ENCODE measurements around the gene TOMT. TPM values are rescaled to one million over a fixed set of nuclear protein-coding genes. Genes with fewer than 3 reads are reported as not detected.

Gene TOMT
- total and polyA plus RNA-seq, 2 experiments from 2014 or later: not detected

DNA sequence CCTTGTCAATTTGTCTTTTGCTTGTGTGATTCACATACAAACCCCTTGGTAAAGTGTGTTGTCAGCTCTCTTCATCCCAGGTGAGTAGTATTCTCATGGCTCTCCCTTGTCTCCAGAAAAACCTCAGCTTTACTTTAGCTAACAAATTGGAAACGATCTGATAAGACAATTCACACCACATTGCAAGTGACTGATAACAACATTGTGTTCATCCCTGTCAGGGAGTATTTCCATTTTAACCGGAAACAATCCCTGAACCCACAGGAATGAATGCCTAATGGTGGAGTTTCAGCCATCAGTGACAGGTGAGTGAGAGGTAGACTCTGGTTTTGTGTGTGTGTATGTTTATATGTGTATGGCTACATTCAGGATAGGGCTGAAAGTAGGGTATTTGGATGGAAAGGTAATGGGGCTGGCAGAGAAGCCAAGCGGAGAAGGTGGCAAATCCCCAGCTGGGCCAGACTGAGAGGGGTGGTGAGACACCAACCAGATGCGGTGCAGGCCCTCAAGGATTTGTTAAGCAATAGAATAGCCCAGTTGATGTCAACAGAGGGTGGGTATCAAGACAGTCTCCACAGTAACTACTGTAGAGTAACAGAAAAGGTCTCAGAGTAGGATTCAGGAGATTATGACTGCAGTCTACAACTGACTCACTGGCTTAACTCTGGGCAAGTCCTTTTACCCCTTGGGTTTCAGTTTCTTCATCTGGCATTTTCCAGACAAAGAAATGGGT lies 17.5 kb upstream of the TOMT start:
- TF ChIP-seq ETS1 (IDR thresholded peaks at IDR 0.05) (no peak), ZNF462 (CRISPR knock-in tag; IDR thresholded peaks at IDR 0.05) (no peak), EZH2phosphoT487 (IDR thresholded peaks at IDR 0.05; ENCODE audit: unreplicated experiment) (no peak), POLR2AphosphoS5 (IDR thresholded peaks at IDR 0.05; ENCODE audit: low read depth) (no peak), ZNF331 (CRISPR knock-in tag; IDR thresholded peaks at IDR 0.05; ENCODE audit: low read depth) (no peak), REST (IDR thresholded peaks at IDR 0.05; ENCODE audit: unreplicated experiment) (no peak), NANOG (IDR thresholded peaks at IDR 0.05; ENCODE audit: borderline replicate concordance) (no peak), CREB1 (CRISPR knock-in tag; IDR thresholded peaks at IDR 0.05; ENCODE audit: low read depth) (no peak), CTCF (conservative IDR thresholded peaks at IDR 0.05; ENCODE audit: low read depth in 2 of 2) (no peak)
- Mint-ChIP-seq H3K4me3 (no peak overlapping the region), H3K27ac (no peak overlapping the region), H3K4me1 (peaks cover 19% of the 10 kb centered on the region), H3K9me3 (no peaks in the 10 kb centered on the region; the same call in 2 of the 3 replicates), H3K36me3 (ENCODE audit: low read depth) (no peaks in the 10 kb centered on the region), H3K27me3 (ENCODE audit: insufficient read depth, low read depth, poor library complexity) (no peaks in the 10 kb centered on the region)
- H3K27me3 ChIP-seq (ENCODE audit: insufficient read depth): no peaks in the 10 kb centered on the region
- no peak overlapping the region for H3K4me2 ChIP-seq
- ATAC-seq: no peak
- H3K79me2 ChIP-seq (replicated peaks; ENCODE audit: insufficient read depth): no peaks in the 10 kb centered on the region
- H3K4me1 ChIP-seq (ENCODE audit: insufficient read depth): no peaks in the 10 kb centered on the region
- no peak overlapping the region for H3K4me3 ChIP-seq
- H3F3A ChIP-seq (replicated peaks; ENCODE audit: low read depth): no peaks in the 10 kb centered on the region; the same call in 1 of the 2 replicates
- H4K20me1 ChIP-seq (replicated peaks; ENCODE audit: insufficient read depth): no peaks in the 10 kb centered on the region; the same call in 1 of the 2 replicates
- H2AFZ ChIP-seq: no peak overlapping the region
- H3K9me2 ChIP-seq (ENCODE audit: insufficient read depth): no peaks in the 10 kb centered on the region
- no peaks in the 10 kb centered on the region for H3K36me3 ChIP-seq (ENCODE audit: insufficient read depth)
- no peak overlapping the region for H3K27ac ChIP-seq (ENCODE audit: low read depth)
- DNase-seq (ENCODE audit: low spot score): no peak

Data from GM23338 (cell line).